NB4 (cell line): Measurements from ENCODE around the gene RAC2.

Source experiments
- CTCF ChIP-seq: IDR thresholded peaks from one replicate; pipeline ENCODE4 v1.5.1; 2012; ENCODE audit warnings: low read depth, low read length
- MYC ChIP-seq: IDR thresholded peaks from 2 replicates; pipeline ENCODE4 v1.6.1; 2011; ENCODE audit warnings: low read depth, low read length
- POLR2A ChIP-seq: IDR thresholded peaks from 2 replicates; pipeline ENCODE4 v1.6.1; 2011; ENCODE audit warnings: mild to moderate bottlenecking; ENCODE audit not compliant: insufficient read length; ENCODE audit errors: extremely low read depth

- TF ChIP-seq CTCF (no peak), MYC (no peak), POLR2A (no peak)
These were observed 59.7 kb downstream of the RAC2 start for GRCh38 chr22:37184380-37184755.
